PC-3 (cell line): Measurements from ENCODE around the gene PDIK1L.

ENCODE experiments used
- CTCF ChIP-seq: fragments of 300-600 bp; sonication (generic); conservative IDR thresholded peaks from 2 replicates; pipeline ENCODE4 v1.5.1; 2017; ENCODE audit warnings: antibody characterized with exemption, low read depth, mild to moderate bottlenecking, low read length
- EZH2phosphoT487 ChIP-seq: fragments of 300-600 bp; sonication (generic); IDR thresholded peaks from 2 replicates; pipeline ENCODE4 v1.6.1; 2018; ENCODE audit warnings: mild to moderate bottlenecking, antibody characterized with exemption, low read length, borderline replicate concordance

- TF ChIP-seq CTCF (no peak), EZH2phosphoT487 (no peak)
Observed at GRCh38 chr1:26166719-26167281, 55.2 kb downstream of the PDIK1L start.
